GF-D8 (cell line): Measurements from ENCODE around the gene IMMT.
A peak's percentile ranks its signal among the peaks of the same experiment; 100 is the strongest.
"Not testable (repeated sequence)": the region's sequence is repeated elsewhere in the genome, so short reads cannot be mapped to it uniquely, and the experiment has no call there.

Experiments used
- DNase-seq: peaks from one replicate; lab custom pipeline; 2025; lab: John Stamatoyannopoulos, UW

Gene IMMT

GRCh38 chr2:86195055-86195807 is at the start of gene IMMT:
IMMT (minus strand) TSS chr2:86195462; CDS start chr2:86195382, 80 bp downstream.
- DNase-seq = peak; percentile 86

- DNase-seq = not testable (repeated sequence)
Observed at GRCh38 chr2:86244781-86245180, 49.5 kb upstream of the IMMT start.

- DNase-seq = no peak
Observed at GRCh38 chr2:86243950-86244733, 48.9 kb upstream of the IMMT start.

- DNase-seq = no peak
Observed at GRCh38 chr2:86243272-86243671, 48.0 kb upstream of the IMMT start.

- no peak for DNase-seq
Observed at GRCh38 chr2:86241611-86242010, 46.3 kb upstream of the IMMT start.

- no peak for DNase-seq
Observed at GRCh38 chr2:86240251-86240650, 45.0 kb upstream of the IMMT start.

GRCh38 chr2:86239745-86240144 is 44.5 kb upstream of the IMMT start:
- DNase-seq = no peak

GRCh38 chr2:86239326-86239725 is 44.1 kb upstream of the IMMT start:
- DNase-seq = no peak

GRCh38 chr2:86238354-86238753 is 43.1 kb upstream of the IMMT start:
- no peak for DNase-seq

GRCh38 chr2:86237172-86237571 is 41.9 kb upstream of the IMMT start:
- no peak for DNase-seq

GRCh38 chr2:86235196-86235980 is 40.1 kb upstream of the IMMT start:
- DNase-seq = no peak

GRCh38 chr2:86234563-86235131 is 39.4 kb upstream of the IMMT start:
- DNase-seq = no peak

GRCh38 chr2:86233436-86233835 is 38.2 kb upstream of the IMMT start:
- DNase-seq = no peak

- no peak for DNase-seq
Observed at GRCh38 chr2:86232910-86233309, 37.6 kb upstream of the IMMT start.

GRCh38 chr2:86232373-86232784 is 37.1 kb upstream of the IMMT start:
- DNase-seq = no peak

- DNase-seq = no peak
Observed at GRCh38 chr2:86231680-86232372, 36.6 kb upstream of the IMMT start.

- DNase-seq = no peak
Observed at GRCh38 chr2:86230961-86231360, 35.7 kb upstream of the IMMT start.

GRCh38 chr2:86229221-86229620 is 34.0 kb upstream of the IMMT start:
- no peak for DNase-seq

GRCh38 chr2:86228574-86228973 is 33.3 kb upstream of the IMMT start:
- DNase-seq = not testable (repeated sequence)

GRCh38 chr2:86227685-86228084 is 32.4 kb upstream of the IMMT start:
- no peak for DNase-seq
